Coronary artery (tissue), 2 donors: ENCODE results near the gene GRID2.

Experiments used
- DNase-seq: peaks from one replicate; pipeline ENCODE4 v3.0.0-alpha.2; 2017; ENCODE audit warnings: low spot score
- H3K27ac ChIP-seq, 2 donors: fragments of 200-600 bp; sonication (generic); one replicate each; pipeline ENCODE4 v1.5.1; 2016 to 2019
- H3K4me3 ChIP-seq: fragments of 200-600 bp; sonication (generic); 2 replicates; pipeline ENCODE4 v1.5.1; 2016; ENCODE audit warnings: mild to moderate bottlenecking, moderate library complexity
- CTCF ChIP-seq: fragments of 200-600 bp; sonication (generic); IDR thresholded peaks from one replicate; pipeline ENCODE4 v1.5.1; 2019; ENCODE audit warnings: antibody characterized with exemption

The GRID2 gene

GRCh38 chr4:92262371-92262770 is 41.4 kb upstream of the GRID2 start:
- no peak for TF ChIP-seq CTCF
- no peak overlapping the region for H3K4me3 ChIP-seq

GRCh38 chr4:92263010-92263409 is 40.8 kb upstream of the GRID2 start:
- no peak for TF ChIP-seq CTCF
- DNase-seq = no peak
- Histone ChIP-seq H3K27ac (no peak overlapping the region), H3K4me3 (no peak overlapping the region)

More at GRCh38 chr4:92262371-92262770, 41.4 kb upstream of the GRID2 start:
- H3K27ac ChIP-seq = no peak overlapping the region
- no peak for DNase-seq

- H3K4me3 ChIP-seq = no peak overlapping the region
- no peak for TF ChIP-seq CTCF
These were observed 40.2 kb upstream of the GRID2 start for GRCh38 chr4:92263575-92263974.

GRCh38 chr4:92264163-92264562 is 39.6 kb upstream of the GRID2 start:
- DNase-seq = no peak
- Histone ChIP-seq H3K4me3 (no peak overlapping the region), H3K27ac (no peak overlapping the region)
- no peak for TF ChIP-seq CTCF

More at GRCh38 chr4:92263575-92263974, 40.2 kb upstream of the GRID2 start:
- H3K27ac ChIP-seq = no peak overlapping the region
- DNase-seq = no peak

- Histone ChIP-seq H3K27ac (no peak overlapping the region), H3K4me3 (no peak overlapping the region)
- TF ChIP-seq CTCF = no peak
- DNase-seq = no peak
These were observed 38.7 kb upstream of the GRID2 start for GRCh38 chr4:92265021-92265420.

- no peak for DNase-seq
- Histone ChIP-seq H3K4me3 (no peak overlapping the region), H3K27ac (no peak overlapping the region)
- no peak for TF ChIP-seq CTCF
These were observed 38.0 kb upstream of the GRID2 start for GRCh38 chr4:92265798-92266197.

- no peak for TF ChIP-seq CTCF
- Histone ChIP-seq H3K4me3 (no peak overlapping the region), H3K27ac (no peak overlapping the region)
- DNase-seq = no peak
These were observed 37.2 kb upstream of the GRID2 start for GRCh38 chr4:92266521-92266920.
